A549 treated with CpdA at 1 μM for 4 hours (cell line): ENCODE results near the gene BRD7. TPM values are rescaled to one million over a fixed set of nuclear protein-coding genes. Genes with fewer than 3 reads are reported as not detected.

Experiments used
- total RNA-seq: library from RNA; stranded (reverse); fragments of 200-300 nt; extraction: Qiagen RNA extraction; gene quantifications from 5 replicates; pipeline ENCODE4 v1.2.3, GENCODE V29; 2022; ENCODE audit warnings: low read depth

The BRD7 gene
- total RNA-seq, result 54.0 to 76.6 TPM (median 66.6 TPM) in 5 replicates

GRCh38 chr16:50368410-50369132 is at the start of gene BRD7:
TSS of gene BRD7 (minus strand) at chr16:50368988. CDS start at chr16:50368774, 214 bp downstream.

GRCh38 chr16:50266337-50267091 is 102.3 kb downstream of the BRD7 start, which contains the start of gene ADCY7:
TSS of gene ADCY7 (plus strand) at chr16:50266551. CDS start at chr16:50288180, 21,629 bp downstream.

Other genes with a start within 250 kb of the BRD7 start
- gene TENT4B, start 215.7 kb downstream of the BRD7 start, total RNA-seq, result 11.4 to 14.5 TPM (median 11.8 TPM) in 5 replicates
- gene ADCY7, start 102.4 kb downstream of the BRD7 start, total RNA-seq, result 11.1 to 19.4 TPM (median 16.0 TPM) in 5 replicates
- gene NKD1, start 179.4 kb upstream of the BRD7 start, total RNA-seq, result 0.12 to 0.51 TPM (median 0.31 TPM) in 5 replicates